ENCODE measurements around the gene CDC25B. TPM values are rescaled to one million over a fixed set of nuclear protein-coding genes. Genes with fewer than 3 reads are reported as not detected.

Gene CDC25B
- total and polyA plus RNA-seq, 2 of the 8 experiments (the other 6 are each of a cell fraction or from before 2014, with no cell fraction given) = 21.7 to 31.2 TPM

DNA sequence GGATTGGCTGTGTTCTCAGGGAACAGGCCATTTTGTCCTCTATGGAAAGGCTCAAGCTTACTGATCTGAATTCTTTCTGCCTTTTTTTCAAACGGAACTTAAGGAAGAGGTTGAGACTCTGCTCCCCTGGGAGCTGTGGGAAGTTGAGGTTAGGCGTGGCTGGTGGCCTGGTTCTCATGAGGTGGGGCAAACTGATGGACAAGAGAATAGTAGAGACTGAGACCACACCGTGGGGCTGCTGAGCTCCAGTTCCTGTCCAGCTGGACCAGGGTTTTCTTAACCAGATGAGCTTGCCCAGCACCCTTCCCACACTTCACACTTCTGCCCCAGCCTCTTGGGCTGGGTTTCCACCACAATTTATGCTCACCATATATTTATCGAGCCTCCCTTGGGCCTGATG is 30.3 kb downstream of the CDC25B start:
- Histone ChIP-seq H3K79me2 (ENCODE audit: control insufficient read depth in 1 of 2, insufficient read depth in 2 of 2, low read length in 2 of 2) (no peaks in the 10 kb centered on the region), H2BK120ac (replicated peaks; ENCODE audit: low read depth, low read length) (no peak overlapping the region), H4K91ac (replicated peaks; ENCODE audit: insufficient read length, low read length) (no peak overlapping the region), H3K79me1 (ENCODE audit: low read depth, low read length) (no peaks in the 10 kb centered on the region), H3K27ac (ENCODE audit: low read depth, low read length) (no peak overlapping the region), H2AK5ac (ENCODE audit: low read depth, low read length) (no peak overlapping the region), H2BK12ac (ENCODE audit: low read depth, low read length) (no peak overlapping the region), H2BK20ac (ENCODE audit: low read length) (no peak overlapping the region), H4K8ac (ENCODE audit: extremely low read depth, insufficient read depth, low read length) (no peak overlapping the region), H3K23me2 (ENCODE audit: low read depth, low read length) (no peaks in the 10 kb centered on the region), H3K36me3 (ENCODE audit: control insufficient read depth in 2 of 4, insufficient read depth in 4 of 4, low read length in 3 of 4) (no peaks in the 10 kb centered on the region), H3K23ac (ENCODE audit: insufficient read length) (no peak overlapping the region), H3K9ac (replicated peaks in 1 of 4; ENCODE audit: extremely low read depth in 1 of 4, low read depth in 3 of 4, low read length in 3 of 4) (no peak overlapping the region), H2BK5ac (ENCODE audit: low read depth, low read length) (no peak overlapping the region), H4K5ac (ENCODE audit: insufficient read length, low read depth, low read length) (no peak overlapping the region), H3K4ac (replicated peaks; ENCODE audit: insufficient read length, low read depth, low read length) (no peak overlapping the region), H3K4me2 (ENCODE audit: insufficient read depth in 1 of 2, low read depth in 2 of 2, low read length in 2 of 2) (no peak overlapping the region), H3K27me3 (replicated peaks in 1 of 4; ENCODE audit: control insufficient read depth in 3 of 4, extremely low read depth in 1 of 4, insufficient read depth in 3 of 4, low read length in 3 of 4) (no peaks in the 10 kb centered on the region), H3K4me1 (replicated peaks in 1 of 4; ENCODE audit: control insufficient read depth in 3 of 4, insufficient read depth in 4 of 4, low read length in 3 of 4) (peaks cover 0 to 2% (median under 1%) of the 10 kb centered on the region in 4 experiments; a peak in 1 of 7 replicates), H3K4me3 (ENCODE audit: extremely low read depth in 1 of 4, insufficient read depth in 2 of 4, low read depth in 3 of 4, low read length in 4 of 4) (no peak overlapping the region), H4K20me1 (replicated peaks in 1 of 2; ENCODE audit: control insufficient read depth in 1 of 2, insufficient read depth in 2 of 2, low read length in 2 of 2) (no peaks in the 10 kb centered on the region), H3K18ac (ENCODE audit: extremely low read depth, low read length) (no peak overlapping the region), H2BK15ac (ENCODE audit: low read length) (no peak overlapping the region), H2AFZ (ENCODE audit: low read length) (no peak overlapping the region), H3K56ac (replicated peaks; ENCODE audit: insufficient read length, low read depth, low read length) (no peak overlapping the region), H3K9me3 (ENCODE audit: insufficient read depth in 2 of 2, low read depth in 1 of 2, low read length in 1 of 2) (no peaks in the 10 kb centered on the region), H3K14ac (ENCODE audit: insufficient read length) (no peak overlapping the region)
- TF ChIP-seq BRCA1 (IDR thresholded peaks at IDR 0.05; ENCODE audit: low read depth, low read length) = no peak
- no peak for TF ChIP-seq JUND (IDR thresholded peaks at IDR 0.05; ENCODE audit: low read length)
- TF ChIP-seq BCL11A (IDR thresholded peaks at IDR 0.05; ENCODE audit: low read depth in 2 of 2, low read length in 2 of 2) = no peak
- FAIRE-seq (no peak), DNase-seq (ENCODE audit: low read depth in 1 of 2, low spot score in 2 of 2) (no peak)
- ChIA-PET POLR2A (ENCODE audit: partially characterized antibody) (interaction anchor here (0.8 to 2.8 kb wide), 3 partner anchors 16 to 45 kb away, joined by 3 to 10 read pairs (median 5); no protein-coding TSS in a partner anchor), CTCF (ENCODE audit: partially characterized antibody) (interaction anchor here (0.5 to 4.7 kb wide), 7 partner anchors 8 to 84 kb away, joined by 3 to 35 read pairs (median 4); no protein-coding TSS in a partner anchor)
- 85% methylated on average over 4 of the region's 4 CpGs; no CpG with 5 or more reads in 1 of the 2 experiments for WGBS, 2 experiments (ENCODE audit: extremely low coverage in 1 of 2, insufficient coverage in 1 of 2, insufficient read length in 1 of 2, insufficient replicate concordance in 2 of 2, low coverage in 1 of 2, low lambda C conversion rate in 2 of 2, missing lambda C conversion rate in 1 of 2)

All from H1 (cell line).